OCI-M1 (cell line): Measurements from ENCODE around the gene NEDD4L.
"Not testable (repeated sequence)": the region's sequence is repeated elsewhere in the genome, so short reads cannot be mapped to it uniquely, and the experiment has no call there.

Source experiments
- DNase-seq: peaks from one replicate; lab custom pipeline; 2025; lab: John Stamatoyannopoulos, UW

Gene NEDD4L

DNA sequence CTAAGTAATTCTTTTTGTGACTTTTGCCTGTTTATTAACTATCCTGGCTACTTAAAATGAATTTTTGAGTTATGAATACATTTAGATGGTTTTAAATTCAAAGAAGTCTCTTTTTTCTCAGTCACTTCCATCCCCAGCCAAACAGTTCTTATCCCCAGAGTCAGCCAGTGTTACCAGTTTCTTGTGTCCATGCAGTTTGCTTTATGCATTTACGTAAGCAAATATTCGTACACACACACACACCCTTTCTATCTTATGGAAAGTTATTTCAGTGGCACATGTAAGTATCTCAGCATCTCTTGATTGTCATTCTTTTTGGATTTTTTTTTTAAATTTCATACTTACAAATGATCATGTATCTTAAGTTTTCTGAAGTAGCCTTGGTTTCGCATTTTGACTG, 113.2 kb downstream of the NEDD4L start:
- DNase-seq = no peak

DNA sequence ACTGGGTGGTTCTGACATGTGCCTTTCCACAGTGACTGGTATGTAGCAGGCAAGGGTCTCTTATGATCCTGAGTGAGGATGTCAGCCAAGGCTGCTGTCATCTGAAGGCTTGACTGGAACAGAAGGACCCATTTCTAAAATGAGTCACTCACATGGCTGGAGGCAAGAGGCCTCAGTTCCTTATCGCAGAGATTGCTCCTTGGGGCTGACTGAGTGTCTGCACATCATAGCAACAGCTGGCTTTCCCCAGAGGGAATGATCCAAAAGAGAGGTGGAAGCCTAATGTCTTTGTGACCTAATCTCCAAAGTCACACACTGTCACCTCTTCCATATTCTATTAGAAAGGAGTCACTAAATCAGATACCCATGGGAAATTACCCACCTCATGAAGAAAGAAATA, 114.0 kb downstream of the NEDD4L start:
- no peak for DNase-seq

DNA sequence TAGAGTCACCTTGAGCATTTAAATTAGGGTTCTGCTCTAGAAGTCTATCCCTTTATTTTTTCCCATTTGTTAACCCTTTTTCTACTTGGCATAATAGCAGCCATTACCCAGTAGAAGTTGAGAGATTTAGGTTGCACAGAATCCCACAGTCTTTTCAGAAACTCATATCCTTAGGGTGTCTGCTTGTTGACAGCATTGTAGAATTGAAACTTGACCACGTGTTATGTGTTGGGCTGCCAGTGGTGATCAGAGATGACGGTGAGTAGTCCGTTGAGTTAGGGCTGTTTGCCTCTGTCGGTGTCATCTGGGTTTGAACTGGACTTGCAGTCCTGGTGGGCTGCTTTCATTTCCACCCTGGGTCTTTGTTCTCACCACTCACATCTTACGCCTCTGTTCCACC, 114.4 kb downstream of the NEDD4L start:
- DNase-seq = no peak

DNA sequence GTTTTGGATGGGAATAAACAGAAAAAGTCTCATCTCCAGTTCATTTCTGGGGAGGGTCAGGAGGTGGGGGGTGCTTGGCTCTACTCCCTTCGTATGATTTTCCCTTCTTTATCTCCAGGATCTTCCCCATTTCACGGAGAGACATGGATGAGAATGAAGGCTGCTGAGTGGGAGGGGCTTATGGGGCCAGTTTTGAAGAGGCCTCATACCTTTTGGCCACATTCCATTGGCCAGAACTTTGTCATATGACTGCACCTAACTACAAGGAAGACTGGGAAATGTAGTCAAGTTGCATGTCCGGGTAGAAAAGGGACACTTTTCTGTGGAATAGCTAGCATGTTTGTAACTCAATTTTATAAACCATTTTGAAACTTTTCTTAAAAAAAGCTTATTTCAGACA, 117.6 kb downstream of the NEDD4L start:
- DNase-seq = peak; percentile 34

DNA sequence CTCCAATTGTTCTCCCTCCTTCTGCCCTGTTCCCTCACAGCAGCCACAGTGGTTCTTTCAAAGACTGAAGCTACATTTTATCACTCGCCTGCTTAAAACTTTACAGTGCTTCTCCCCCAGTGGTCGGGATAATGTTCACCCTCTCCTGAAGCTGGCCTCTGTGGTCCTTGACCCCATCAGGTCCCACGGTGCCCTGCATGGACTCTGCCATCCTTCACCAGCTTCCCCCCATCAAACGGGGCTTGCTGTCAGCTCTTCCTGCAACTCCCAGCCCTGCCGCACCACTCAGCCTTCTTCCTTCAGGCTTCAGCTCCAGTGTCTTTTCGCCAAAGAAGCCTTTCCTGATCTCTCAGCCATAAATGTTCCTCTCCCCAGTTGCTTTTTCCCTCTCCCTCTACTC, 118.1 kb downstream of the NEDD4L start:
- DNase-seq = no peak

DNA sequence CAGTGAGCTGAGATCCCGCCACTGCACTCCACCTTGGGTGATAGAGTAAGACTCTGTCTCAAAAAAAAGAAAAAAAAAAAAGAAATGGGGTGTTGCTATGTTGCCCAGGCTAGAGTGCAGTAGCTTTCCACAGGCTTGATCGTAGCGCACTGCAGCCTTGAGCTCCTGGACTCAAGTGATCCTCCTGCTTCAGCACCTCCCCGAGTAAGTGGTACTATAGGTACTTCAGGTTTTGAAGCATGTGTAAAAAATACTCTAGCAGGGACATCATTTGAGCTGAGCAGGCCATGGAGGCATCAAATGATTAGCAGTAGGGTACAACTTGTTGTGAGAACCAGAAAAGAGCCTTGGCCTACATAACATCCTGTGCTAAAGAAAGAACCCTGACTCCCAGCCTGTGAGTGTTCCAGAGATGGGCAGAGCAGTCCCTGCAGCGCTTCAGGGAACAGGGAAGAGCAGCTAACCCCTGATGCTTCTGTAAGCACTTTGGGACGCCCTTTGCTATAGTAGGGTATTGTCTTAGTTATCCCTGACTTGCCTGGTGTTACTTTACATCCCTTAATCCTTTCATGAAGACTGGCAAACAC, 119.1 kb downstream of the NEDD4L start:
- no peak for DNase-seq

DNA sequence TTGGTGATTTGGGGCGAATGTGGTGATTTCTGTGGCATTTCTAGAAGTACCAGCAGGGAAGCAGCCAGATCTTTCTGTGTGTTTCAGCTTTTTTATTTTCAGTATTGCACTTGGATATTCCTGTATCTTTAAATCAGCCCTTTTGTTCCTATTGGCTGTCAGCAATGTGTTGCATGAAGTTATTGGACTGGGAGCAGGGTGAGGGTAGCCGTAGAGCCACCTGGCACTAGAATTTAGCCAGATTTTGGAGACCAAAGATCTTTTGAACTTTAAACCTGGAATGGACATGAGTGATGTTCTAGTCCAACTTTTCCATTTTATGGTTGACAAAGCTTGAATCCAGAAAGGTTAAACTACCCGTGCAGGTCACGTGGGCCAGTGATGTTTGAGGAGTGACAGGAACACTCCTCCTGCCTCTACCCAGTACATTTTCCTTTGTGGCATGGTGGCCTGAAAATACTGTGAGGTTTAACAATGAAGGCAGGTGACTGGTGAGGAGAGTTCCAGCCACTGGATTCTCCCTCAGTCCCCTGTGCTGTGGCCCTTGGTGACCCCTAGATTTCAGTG, 122.3 kb downstream of the NEDD4L start:
- no peak for DNase-seq

DNA sequence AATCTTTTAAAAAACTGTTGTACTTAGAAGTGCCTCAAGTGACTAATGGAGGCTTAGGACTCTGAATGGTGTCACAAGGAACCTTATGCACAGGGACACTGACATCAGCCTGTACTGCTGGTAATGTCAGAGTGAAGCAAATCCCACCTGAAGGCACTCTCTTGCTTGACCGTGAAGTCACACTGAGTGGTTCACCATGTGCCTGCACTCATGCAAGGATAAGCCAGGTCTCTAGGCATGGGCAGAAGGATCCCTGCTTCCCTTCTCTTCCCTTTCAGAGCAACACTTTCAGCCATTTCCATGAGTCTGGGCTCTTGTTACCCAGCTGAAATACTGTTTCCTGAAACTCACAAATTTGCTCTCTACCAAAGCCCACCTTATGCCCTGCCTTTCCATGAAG, 123.0 kb downstream of the NEDD4L start:
- no peak for DNase-seq

DNA sequence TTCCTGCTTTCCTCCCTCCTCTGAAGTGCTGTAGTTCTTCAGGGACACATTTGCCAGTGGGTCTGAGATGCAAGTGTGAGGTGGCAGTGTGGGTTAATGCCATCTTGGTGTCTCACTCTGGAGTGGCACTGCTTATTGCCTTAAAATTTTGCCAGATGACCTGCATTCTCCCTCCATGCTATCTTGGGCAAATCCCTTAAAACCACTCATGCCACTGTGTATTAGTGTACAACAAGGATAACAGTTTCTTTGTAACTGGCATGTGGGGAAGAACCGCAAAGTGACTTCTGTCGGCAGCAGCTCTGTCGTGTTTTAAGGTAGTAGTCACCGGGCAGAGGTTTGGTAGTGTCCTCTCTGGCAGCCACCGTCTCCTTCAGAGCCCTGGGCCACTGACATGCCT, 124.2 kb downstream of the NEDD4L start:
- DNase-seq = no peak

DNA sequence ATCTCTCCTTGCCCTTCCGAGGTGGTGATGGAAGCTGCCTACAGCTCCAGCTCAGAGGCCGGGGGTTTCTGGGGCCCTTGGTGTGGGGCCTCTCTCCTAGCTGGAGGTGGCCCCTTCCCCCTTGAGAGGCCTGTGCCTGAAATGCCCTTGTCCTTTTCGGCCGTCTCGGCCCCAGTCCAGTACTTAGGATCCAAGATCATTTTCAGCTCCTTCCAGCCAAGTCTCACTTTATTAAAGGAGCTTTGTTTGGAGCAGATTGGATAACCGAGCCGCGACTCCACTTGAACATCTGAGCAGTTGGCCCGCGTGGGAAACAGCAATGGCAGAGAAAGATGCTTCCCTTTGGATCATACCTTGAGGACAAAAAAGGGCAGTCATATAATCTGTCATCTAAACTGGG, 125.0 kb downstream of the NEDD4L start:
- DNase-seq = no peak

DNA sequence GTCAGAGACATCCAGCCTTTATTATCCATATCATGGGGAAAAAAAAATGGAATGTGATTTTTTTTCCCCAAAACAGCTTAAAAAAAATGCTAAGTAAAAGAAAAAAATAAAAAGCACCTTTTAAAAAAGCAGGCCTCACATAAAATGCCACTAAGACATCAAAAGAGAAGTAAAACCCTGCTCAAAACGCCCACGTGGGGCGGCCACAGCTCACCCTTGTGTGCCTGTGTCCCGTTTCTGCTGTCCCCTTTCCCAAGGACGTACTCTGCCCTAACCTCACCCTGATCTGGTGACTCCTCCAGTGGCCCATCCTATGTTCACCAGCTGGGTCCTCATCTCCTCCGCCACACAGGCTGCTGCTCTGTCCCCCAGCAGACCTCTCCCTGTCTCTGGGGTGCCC, 125.4 kb downstream of the NEDD4L start:
- DNase-seq = no peak

DNA sequence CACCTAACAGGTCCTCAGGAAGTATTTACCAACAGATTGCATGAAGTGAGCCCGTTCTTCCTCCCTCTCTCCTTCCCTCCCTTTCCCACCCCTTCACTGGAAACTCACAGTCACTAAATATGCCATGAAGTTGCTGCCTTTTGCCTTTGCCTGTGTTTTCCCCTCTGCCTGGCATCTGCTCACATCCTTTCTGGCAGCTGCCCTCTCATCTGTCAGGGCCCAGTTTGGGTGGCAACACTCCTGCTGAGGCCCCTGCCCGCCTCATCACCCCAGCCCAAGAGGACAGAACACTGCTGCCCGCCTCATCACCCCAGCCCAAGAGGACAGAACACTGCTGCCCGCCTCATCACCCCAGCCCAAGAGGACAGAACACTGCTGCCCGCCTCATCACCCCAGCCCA, 126.0 kb downstream of the NEDD4L start:
- not testable (repeated sequence) for DNase-seq

DNA sequence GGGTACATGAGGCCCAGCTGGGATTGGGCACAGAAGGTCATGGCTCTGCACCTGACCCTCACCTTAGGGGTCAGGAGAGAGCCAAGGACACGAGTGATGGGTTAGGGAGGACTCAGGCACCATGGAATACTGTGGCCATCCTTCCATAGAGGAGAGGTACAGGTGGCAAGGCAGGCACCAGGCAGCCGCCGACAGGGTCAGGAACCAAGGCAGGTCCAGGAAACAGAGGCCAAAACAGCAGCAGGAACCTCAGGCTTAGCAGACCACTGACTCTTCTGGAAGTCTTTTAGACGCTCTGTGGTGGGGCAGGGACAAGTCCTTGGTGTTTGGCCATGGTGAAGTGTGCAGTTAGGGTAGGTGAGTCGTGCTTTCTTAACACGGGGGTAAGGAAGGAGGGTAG, 128.0 kb downstream of the NEDD4L start:
- no peak for DNase-seq

DNA sequence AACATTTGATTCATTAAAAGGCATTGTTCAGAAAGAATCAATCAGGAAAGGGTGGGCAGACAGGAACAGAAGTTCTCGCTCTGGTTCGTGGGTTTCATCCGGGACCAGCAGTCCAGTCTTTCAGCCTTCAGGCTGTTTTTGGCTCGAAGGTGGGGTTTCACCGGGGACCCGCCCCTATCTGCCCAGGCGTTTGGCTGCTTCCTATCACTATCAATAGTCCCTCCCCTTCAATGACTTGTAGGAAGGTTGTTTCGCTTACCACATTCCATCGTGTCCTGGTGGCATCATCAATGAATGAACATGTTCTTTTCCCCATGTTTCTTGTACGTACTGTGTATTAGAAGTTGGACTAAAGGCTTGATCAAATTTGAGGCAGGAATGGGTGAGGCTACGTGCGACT, 130.3 kb downstream of the NEDD4L start:
- DNase-seq = no peak

DNA sequence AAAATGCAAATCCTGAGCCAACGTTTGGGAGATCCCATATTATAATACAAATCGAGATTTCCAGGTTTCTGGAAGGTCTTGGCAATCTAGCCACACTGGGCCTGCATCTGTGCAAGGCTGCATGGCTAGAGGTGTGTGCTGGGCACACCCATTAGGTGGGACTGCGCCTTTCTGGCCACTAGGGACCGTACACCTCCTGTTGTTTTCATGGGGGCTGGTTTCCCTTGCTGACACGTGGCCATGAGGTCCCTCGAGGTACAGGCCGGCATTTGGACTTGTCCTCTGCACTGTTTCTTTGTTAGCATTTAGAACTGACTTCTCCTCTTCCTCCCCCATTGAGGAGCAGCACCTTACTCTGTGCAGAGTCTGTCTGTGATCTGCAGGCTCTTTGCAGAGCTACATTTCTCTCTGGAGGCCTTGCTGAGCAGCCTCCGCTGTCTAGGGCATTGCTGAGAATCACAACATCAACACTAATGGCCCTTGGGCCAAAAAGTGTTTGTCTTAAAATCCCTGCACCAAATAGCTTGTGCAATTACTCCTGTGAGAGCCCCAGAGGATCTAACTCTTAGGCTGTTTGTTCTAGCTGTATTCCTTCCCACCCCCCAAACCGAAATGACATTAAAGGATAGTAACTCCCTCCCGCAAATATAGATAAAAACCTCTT, 131.2 kb downstream of the NEDD4L start:
- DNase-seq = no peak

DNA sequence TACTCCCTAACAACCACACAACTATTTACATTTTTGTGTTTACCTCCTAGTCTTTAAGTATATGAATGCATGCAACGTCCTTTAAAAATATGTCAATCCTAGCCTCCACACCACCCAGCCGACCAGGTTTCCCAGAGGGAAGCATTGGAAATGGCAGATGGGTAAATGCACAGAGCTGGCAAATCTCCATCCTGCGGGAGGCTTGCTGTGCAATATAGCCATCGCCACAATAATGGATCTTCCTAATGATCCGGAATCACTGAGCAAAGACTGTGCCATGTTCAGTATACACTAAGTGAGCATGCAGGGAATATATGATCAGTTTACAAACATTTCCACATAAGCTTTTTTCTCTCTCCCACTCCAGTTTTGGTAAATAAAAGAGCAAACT, 131.8 kb downstream of the NEDD4L start:
- DNase-seq = no peak

DNA sequence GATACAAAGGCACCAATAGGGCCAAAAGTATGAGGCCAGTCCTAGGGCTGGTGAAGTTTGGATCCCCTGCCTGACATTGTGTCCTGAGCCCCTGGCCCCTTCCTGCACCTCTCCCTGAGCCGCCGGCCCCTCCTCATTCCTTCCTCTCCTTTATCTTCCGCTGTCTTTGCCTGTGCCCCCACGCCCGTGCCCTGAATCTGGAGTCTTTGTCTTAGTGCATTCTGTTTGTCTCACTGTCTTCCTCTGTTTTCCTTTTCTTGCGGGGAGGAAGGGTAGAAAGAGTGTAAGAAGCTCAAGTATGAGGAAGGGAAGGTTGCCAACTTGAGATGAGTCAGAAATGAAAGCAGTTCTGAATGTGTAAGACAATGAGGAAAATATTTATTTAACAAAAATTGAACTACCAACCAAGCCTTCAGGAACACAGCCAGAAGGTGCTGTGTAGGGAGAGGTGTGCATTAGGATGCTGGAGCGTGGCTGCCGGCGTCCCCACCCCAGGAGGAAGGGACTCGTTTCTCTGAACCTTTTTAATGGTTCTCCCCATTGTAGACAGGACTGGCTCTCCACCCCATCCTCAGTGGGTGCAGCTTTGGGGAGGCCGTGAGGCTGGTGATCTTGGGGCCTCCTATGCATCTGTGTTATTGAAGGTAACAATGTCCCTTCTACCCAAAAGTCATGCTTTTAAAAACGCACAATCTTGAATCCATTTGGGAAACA, 133.1 kb downstream of the NEDD4L start:
- DNase-seq = no peak

DNA sequence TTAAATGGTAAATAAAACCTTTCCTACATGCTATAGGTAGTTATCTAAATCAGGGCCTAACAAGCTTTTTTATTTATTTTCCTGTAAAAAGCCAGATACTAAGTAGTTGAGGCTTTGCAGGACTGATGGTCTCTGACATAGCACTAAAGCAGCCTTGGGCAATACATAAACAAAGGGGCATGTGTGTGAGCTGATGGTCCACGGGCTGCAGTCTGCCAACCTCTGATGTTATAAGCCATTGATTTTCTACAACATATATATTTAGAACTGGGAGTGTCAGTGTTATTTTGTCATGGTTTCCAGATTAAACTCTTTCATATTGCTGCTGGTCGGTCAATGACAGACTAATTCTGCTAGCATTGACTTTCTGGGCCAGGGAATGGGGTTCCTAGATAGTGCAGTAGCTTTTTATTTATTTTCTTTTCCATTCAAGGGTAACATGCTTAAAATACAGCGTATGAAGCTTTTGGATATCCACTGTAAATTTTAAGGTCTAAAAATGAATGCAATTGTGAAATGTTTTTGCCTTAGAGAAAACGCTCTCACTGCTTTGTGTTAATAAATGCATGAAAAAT, 134.0 kb downstream of the NEDD4L start:
- DNase-seq = no peak

DNA sequence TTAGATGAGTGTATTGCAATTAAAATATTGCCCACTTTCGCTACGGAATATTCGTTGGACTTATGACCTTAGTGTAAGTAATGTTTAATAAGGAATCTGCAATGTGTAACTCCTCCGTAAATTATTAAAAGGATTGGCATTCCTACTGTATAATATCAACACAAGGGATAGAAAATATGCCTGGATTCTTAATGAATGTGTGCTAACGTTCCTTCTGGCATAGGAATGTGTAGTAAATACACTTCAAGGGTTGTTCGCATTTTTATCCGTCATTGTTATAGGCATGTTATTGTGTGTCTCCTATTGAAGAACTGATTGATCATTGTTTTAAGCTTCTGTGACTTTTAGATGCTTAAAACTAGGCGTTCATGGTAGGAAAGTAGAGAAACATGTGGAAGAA, 134.5 kb downstream of the NEDD4L start:
- DNase-seq = no peak

DNA sequence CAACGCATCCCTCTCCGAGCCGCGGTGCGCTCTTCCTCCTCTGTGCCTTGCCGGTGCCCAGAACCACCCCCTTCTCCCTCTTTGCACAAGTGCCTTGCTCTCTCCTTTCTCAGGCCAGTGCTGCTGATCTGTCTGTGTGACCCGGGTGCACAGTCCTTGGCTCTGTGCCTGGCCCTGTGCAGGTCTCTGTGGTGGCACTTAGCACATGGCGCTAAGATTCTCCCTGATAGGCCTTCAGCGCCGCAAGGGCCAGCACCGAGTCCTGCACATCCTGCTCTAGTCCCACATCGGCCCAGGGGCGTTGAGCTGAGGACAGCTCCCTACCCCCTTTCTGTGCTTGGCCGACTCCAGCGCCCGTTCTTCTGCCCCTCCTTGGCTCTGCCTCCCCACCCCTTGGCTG, 136.1 kb downstream of the NEDD4L start:
- no peak for DNase-seq

DNA sequence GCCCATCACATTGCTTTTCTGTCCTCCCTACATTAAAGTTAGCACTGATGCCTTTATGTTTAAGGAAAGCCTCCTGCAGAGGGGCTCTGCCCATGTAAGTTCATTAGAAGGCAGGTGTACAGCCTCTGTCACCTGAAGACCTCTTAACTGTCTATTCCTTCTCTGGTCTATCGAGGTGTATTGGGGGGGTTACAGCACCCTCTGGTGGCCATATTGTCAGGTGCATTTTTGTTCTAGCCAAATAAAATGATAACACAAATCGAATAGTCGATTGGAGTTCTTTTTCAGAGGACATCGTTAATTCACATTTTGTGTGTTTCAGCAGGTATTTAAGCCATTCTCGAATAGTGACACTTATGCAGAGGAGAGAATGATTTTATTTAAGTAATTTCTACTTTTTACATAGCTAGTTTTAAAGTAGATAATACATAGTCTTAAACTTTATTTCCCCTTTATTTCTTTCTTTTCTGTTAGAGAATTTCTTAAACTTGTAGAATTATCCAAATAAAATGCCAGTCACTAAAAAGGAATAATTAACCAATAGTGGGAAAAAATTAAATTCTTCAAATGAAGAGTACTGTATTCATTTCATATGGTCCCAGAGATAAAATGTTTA, 136.8 kb downstream of the NEDD4L start:
- peak; percentile 74 for DNase-seq

DNA sequence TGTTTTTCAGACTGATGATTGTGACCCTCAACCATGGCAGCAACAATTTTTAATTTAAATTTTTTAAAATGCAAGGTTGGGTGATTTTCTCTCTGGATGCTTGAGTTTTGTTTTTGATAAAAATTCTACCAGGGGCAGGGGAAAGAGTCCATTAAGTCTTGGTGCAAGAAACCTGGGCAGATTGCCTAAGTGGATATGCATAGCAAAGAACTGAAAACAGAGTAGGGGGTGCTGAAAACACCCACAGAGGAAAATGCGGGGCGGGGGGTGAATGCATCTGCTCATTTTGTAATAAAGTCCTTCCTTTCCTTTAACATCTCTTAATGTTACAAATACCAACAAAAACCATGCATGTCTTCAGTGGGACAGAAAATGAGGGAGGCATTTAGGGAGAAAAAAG, 138.0 kb downstream of the NEDD4L start:
- no peak for DNase-seq

DNA sequence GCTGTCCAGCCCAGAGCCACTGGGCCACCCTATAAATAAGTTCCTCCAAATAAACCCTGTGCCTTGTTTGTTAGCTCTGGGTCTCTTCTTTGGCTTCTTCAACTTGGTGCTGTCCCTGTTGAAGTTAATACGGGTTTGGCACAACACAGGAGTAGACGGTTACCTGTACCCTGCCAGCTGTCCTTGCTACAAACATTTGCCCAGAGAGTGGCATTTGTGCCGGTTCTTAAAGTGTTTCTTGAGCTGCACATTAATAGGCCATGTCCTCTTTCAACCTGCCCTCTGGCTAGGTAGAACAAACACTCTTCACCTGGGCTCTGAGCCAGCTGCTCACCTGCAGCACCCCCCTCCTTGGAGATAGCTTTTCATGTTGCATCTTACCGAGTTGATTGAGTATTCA, 139.2 kb downstream of the NEDD4L start:
- DNase-seq = no peak
